Endodermal cell (in vitro differentiated cells): Measurements from ENCODE around the gene OGFOD3. TPM values are rescaled to one million over a fixed set of nuclear protein-coding genes. Genes with fewer than 3 reads are reported as not detected.

Experiments used
- DNase-seq: peaks from one replicate; pipeline ENCODE4 v3.0.0-alpha.2; 2017
- H3K27ac ChIP-seq: 2 replicates; pipeline ENCODE4 v1.5.1; 2013; ENCODE audit warnings: mild to moderate bottlenecking, low read depth, low read length, moderate library complexity
- H3K27me3 ChIP-seq: 2 replicates; pipeline ENCODE4 v1.6.1; 2013; ENCODE audit warnings: mild to moderate bottlenecking, low read length, moderate library complexity; ENCODE audit not compliant: insufficient read depth, control insufficient read depth, poor library complexity, severe bottlenecking
- H3K36me3 ChIP-seq: 2 replicates; pipeline ENCODE4 v1.7.0; 2013; ENCODE audit warnings: mild to moderate bottlenecking, low read length, moderate library complexity; ENCODE audit not compliant: control insufficient read depth, insufficient read depth
- H3K4me1 ChIP-seq: one replicate; pipeline ENCODE4 v1.7.0; 2013; ENCODE audit warnings: low read length; ENCODE audit not compliant: control insufficient read depth, insufficient read depth
- H3K4me3 ChIP-seq: 2 replicates; pipeline ENCODE4 v1.5.1; 2013; ENCODE audit warnings: mild to moderate bottlenecking, low read length, moderate library complexity
- H3K9ac ChIP-seq: 2 replicates; pipeline ENCODE4 v1.6.1; 2013; ENCODE audit warnings: mild to moderate bottlenecking, low read length, moderate library complexity; ENCODE audit not compliant: poor library complexity, severe bottlenecking; ENCODE audit errors: extremely low read depth
- H3K9me3 ChIP-seq: 2 replicates; pipeline ENCODE4 v1.6.1; 2013; ENCODE audit warnings: mild to moderate bottlenecking, low read length, moderate library complexity; ENCODE audit not compliant: control insufficient read depth
- H3K27ac Mint-ChIP-seq: 2 replicates; pipeline ENCODE4 v1.8.0; 2020; ENCODE audit warnings: mixed read lengths
- H3K27me3 Mint-ChIP-seq: 2 replicates; pipeline ENCODE4 v1.8.0; 2021; ENCODE audit warnings: mild to moderate bottlenecking, mixed read lengths; ENCODE audit not compliant: insufficient read depth
- H3K36me3 Mint-ChIP-seq: 2 replicates; pipeline ENCODE4 v1.8.0; 2020; ENCODE audit warnings: low read depth, mixed read lengths
- H3K4me1 Mint-ChIP-seq: 2 replicates; pipeline ENCODE4 v1.8.0; 2020; ENCODE audit warnings: mixed read lengths
- H3K4me3 Mint-ChIP-seq: 2 replicates; pipeline ENCODE4 v1.8.0; 2020; ENCODE audit warnings: mild to moderate bottlenecking, moderate library complexity, mixed read lengths
- H3K9me3 Mint-ChIP-seq: 2 replicates; pipeline ENCODE4 v1.8.0; 2020; ENCODE audit warnings: mild to moderate bottlenecking, mixed read lengths
- CTCF ChIP-seq: fragments of 200-600 bp; sonication (generic); conservative IDR thresholded peaks from 2 replicates; pipeline ENCODE4 v1.5.0; 2021; ENCODE audit warnings: antibody characterized with exemption, mild to moderate bottlenecking
- WGBS, 2 experiments: methylation state at CpG; one replicate each; pipeline versions ENCODE4 v1.1.5 to v1.1.7; 2013; ENCODE audit warnings: missing lambda C conversion rate in 2 of 2, mixed read lengths in 1 of 2; ENCODE audit not compliant: insufficient coverage in 1 of 2, insufficient read length in 1 of 2; 5-methylcytosine and 5-hydroxymethylcytosine counted together
- total RNA-seq, 2 donors: library from RNA; stranded (reverse); fragmentation: NEBNext Ultra II Directional in 1 of 2; extraction: Animal tissue kit (Norgen Biotek cat#: 25700) in 1 of 2; gene quantifications; 2 replicates in 1 of 2; 3 replicates in 1 of 2; pipeline ENCODE4 v1.2.1, GENCODE V29; 2021

The OGFOD3 gene
- total RNA-seq, 2 donors from 2014 or later = 24.0 to 30.1 TPM

- H3K27me3 ChIP-seq = no peaks in the 10 kb centered on the region
- no peaks in the 10 kb centered on the region for H3K9me3 ChIP-seq
- H3K4me1 ChIP-seq = no peaks in the 10 kb centered on the region
- no peaks in the 10 kb centered on the region for H3K36me3 ChIP-seq
- H3K9ac ChIP-seq = no peak overlapping the region
- H3K36me3 Mint-ChIP-seq = no peaks in the 10 kb centered on the region
- H3K9me3 Mint-ChIP-seq = no peaks in the 10 kb centered on the region
- H3K4me3 Mint-ChIP-seq = no peak overlapping the region
- H3K4me1 Mint-ChIP-seq = peaks cover 2% of the 10 kb centered on the region
- peaks cover 18% of the 10 kb centered on the region for H3K27me3 Mint-ChIP-seq
- no peak for TF ChIP-seq CTCF
- WGBS, 2 experiments = 97% methylated on average over 2 of the region's 2 CpGs; no CpG with 5 or more reads in 1 of the 2 experiments
- no peak overlapping the region for H3K4me3 ChIP-seq
- no peak overlapping the region for H3K27ac Mint-ChIP-seq
- DNase-seq = no peak
- H3K27ac ChIP-seq = no peak overlapping the region
Observed at GRCh38 chr17:82357394-82357793, 61.0 kb downstream of the OGFOD3 start.

- H3K27me3 Mint-ChIP-seq = peaks cover 16% of the 10 kb centered on the region
- 71 to 77% methylated on average over 15 to 20 of the region's 20 CpGs for WGBS, 2 experiments
- no peaks in the 10 kb centered on the region for H3K9me3 Mint-ChIP-seq
- Histone ChIP-seq H3K9me3 (no peaks in the 10 kb centered on the region), H3K4me1 (no peaks in the 10 kb centered on the region), H3K4me3 (no peak overlapping the region), H3K27ac (no peak overlapping the region), H3K27me3 (no peaks in the 10 kb centered on the region), H3K36me3 (no peaks in the 10 kb centered on the region), H3K9ac (no peak overlapping the region)
- H3K36me3 Mint-ChIP-seq = no peaks in the 10 kb centered on the region
- H3K4me3 Mint-ChIP-seq = no peak overlapping the region
- DNase-seq = peak; percentile 88
- peak; percentile 46 for TF ChIP-seq CTCF
- H3K4me1 Mint-ChIP-seq = peaks cover 2% of the 10 kb centered on the region
- no peak overlapping the region for H3K27ac Mint-ChIP-seq
Observed at GRCh38 chr17:82356845-82357355, 61.5 kb downstream of the OGFOD3 start.

GRCh38 chr17:82355770-82356427 is 62.5 kb downstream of the OGFOD3 start:
- Mint-ChIP-seq H3K36me3 (no peaks in the 10 kb centered on the region), H3K27ac (no peak overlapping the region), H3K4me1 (peaks cover 2% of the 10 kb centered on the region), H3K4me3 (no peak overlapping the region), H3K27me3 (peaks cover 11% of the 10 kb centered on the region), H3K9me3 (no peaks in the 10 kb centered on the region)
- no peak for TF ChIP-seq CTCF
- 88 to 91% methylated on average over 8 to 11 of the region's 11 CpGs for WGBS, 2 experiments
- Histone ChIP-seq H3K4me1 (no peaks in the 10 kb centered on the region), H3K27me3 (no peaks in the 10 kb centered on the region), H3K9ac (no peak overlapping the region), H3K36me3 (no peaks in the 10 kb centered on the region), H3K27ac (no peak overlapping the region), H3K9me3 (no peaks in the 10 kb centered on the region), H3K4me3 (no peak overlapping the region)
- DNase-seq = peak; percentile 54
